Measurements from ENCODE around the gene IFT20.

IFT20 gene, protein sequence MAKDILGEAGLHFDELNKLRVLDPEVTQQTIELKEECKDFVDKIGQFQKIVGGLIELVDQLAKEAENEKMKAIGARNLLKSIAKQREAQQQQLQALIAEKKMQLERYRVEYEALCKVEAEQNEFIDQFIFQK

DNA sequence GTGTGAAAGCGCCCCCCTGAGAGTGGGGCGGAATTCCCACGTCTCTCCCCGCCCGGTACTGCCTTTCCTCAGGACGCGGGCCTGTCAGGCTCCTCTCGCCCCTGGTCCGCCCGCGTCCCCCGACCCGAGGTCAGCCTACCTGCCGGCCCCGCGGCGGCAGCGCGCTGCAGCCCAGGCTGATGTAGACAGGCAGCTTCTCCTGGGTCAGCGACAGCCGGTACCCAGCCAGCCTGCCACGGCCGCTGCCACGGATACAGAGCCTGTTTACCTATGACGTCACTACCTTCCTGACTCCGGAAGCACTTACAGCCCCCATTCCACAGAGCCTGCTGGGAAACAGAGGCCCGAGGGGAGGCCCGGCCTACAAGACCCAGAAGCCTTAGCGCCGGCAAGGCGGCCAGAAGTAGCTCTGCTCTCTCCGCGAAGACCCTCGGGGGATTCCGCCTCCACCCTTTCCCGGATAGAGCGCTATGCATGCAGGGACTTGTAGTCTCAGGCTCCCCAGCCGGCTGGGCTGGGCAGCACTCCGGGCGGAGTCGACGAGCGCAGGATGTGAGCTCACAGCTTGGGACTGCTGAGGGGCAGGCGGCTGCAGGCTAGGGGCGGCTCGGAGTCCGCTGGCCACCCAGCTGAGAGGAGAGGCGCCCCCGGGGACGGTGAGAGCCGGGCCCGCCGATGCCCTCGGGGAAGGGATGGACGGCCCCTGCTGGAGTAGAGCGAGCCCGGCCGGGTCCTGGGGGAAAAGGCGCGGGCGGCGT, at the start of gene IFT20, which contains the start of gene TNFAIP1:
TSS of gene IFT20 (minus strand) at position 272 of the 758 bp plus-strand sequence. CDS start 3,487 bp downstream, outside the sequence.
TSS of gene TNFAIP1 (plus strand) at position 561 of the 758 bp plus-strand sequence. CDS start 3,761 bp downstream, outside the sequence.
- peak; percentile 99 to 100 for DNase-seq

GRCh38 chr17:28385037-28385400, 49.7 kb upstream of the IFT20 start:
- DNase-seq: no peak

DNA sequence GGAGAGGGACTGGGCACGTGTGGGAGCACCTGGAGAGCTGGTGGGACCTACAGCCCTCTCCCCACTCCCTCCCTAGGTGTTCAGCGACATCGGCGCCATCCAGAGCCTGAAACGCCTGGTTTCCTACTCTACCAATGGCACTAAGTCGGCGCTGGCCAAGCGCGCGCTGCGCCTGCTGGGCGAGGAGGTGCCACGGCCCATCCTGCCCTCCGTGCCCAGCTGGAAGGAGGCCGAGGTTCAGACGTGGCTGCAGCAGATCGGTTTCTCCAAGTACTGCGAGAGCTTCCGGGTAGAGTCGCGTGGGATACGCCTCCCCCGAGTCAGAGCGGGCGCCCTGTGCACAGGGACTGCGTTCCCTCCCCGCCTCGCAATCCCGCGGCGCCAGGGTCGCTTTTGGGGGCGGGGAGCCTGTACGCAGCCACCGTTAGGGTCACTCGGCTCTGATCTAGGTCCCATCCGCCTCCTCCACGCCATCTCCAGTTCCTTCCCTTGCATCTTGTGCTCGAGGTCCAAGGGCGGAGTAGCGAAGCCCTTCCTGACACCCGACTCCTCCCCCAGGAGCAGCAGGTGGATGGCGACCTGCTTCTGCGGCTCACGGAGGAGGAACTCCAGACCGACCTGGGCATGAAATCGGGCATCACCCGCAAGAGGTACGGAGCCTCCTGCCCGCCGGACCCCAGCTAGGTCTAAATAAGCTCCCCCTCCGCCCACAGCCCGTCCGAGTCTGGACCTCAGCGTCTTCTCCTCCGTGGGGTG, 49.2 kb upstream of the IFT20 start:
- DNase-seq: peak; percentile 42 to 56

DNA sequence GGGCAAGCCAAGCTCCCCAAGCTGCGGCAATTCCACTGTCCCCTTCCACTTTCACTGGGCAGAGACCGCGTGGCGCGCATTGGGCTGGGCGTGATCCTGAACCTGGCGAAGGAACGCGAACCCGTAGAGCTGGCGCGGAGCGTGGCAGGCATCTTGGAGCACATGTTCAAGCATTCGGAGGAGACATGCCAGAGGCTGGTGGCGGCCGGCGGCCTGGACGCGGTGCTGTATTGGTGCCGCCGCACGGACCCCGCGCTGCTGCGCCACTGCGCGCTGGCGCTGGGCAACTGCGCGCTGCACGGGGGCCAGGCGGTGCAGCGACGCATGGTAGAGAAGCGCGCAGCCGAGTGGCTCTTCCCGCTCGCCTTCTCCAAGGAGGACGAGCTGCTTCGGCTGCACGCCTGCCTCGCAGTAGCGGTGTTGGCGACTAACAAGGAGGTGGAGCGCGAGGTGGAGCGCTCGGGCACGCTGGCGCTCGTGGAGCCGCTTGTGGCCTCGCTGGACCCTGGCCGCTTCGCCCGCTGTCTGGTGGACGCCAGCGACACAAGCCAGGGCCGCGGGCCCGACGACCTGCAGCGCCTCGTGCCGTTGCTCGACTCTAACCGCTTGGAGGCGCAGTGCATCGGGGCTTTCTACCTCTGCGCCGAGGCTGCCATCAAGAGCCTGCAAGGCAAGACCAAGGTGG, 46.0 kb upstream of the IFT20 start:
- DNase-seq: no peak

GRCh38 chr17:28379814-28380801, 44.8 kb upstream of the IFT20 start:
- no peak for DNase-seq

DNA sequence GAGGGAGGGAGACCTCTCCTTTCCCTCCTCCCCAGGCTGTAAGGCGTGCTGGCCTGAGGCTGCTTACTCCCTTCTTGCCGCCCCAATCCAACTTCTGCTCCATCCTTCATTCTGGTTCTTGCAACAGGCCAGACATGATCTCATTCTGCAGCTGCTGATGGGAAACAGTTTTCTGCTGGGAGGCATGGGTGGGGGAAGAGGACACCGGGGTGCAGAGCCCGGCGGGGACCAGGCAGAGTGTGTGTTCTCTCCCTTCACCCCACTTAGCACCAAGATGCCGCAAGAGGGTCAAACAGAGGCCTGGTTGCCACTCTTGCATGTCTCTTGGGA, 37.6 kb upstream of the IFT20 start:
- no peak for DNase-seq

- DNase-seq: no peak
Observed at GRCh38 chr17:28372203-28372944, 37.1 kb upstream of the IFT20 start.

DNA sequence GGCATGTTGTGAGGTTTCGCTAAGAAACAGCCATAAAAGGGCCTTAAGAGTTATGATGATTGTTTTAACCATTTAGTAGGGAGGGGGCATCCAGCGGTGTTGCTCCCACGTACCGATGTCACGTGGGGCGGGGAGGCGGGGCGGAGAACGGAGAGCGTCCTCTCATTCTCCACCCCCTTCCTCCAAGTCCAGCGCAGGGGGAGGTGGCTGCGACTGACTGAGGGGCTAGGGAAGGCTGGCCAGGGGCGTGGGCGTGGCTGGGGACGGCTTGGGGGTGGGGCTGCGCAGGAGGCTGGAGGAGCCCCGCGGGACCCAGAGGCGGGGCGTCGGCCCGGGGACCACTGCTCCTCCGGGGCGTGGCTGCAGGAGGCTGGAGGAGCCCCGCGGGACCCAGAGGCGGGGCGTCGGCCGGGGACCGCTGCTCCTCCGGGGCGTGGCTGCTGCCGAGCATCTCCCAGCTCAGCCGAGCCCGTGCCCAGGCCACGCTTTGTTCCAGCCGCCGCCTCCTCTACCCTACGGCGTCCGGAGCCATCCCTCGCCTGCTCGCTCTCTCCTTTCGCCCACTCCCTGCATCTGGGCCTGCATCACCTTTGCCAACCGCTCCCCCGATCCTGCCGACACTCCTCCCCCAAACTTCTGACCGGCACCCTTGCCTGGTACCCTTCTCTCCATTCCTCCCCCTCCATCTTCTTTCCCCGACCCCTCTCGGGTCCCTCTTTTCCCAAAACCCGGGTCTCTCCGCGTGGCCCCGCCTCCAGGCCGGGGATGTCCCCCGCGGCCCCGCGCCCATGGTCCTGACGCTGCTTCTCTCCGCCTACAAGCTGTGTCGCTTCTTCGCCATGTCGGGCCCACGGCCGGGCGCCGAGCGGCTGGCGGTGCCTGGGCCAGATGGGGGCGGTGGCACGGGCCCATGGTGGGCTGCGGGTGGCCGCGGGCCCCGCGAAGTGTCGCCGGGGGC, 36.3 kb upstream of the IFT20 start, which contains the start of gene SARM1:
TSS of gene SARM1 (plus strand) at position 450 of the 958 bp plus-strand sequence. CDS start at position 789, 339 bp downstream.
- peak; percentile 89 to 91 for DNase-seq

GRCh38 chr17:28370744-28371103, 35.5 kb upstream of the IFT20 start:
- no peak for DNase-seq

GRCh38 chr17:28370035-28370743, 34.9 kb upstream of the IFT20 start, which contains the start of gene VTN:
VTN (minus strand) TSS chr17:28370307; CDS start chr17:28370203, 104 bp downstream.
- DNase-seq: no peak

DNA sequence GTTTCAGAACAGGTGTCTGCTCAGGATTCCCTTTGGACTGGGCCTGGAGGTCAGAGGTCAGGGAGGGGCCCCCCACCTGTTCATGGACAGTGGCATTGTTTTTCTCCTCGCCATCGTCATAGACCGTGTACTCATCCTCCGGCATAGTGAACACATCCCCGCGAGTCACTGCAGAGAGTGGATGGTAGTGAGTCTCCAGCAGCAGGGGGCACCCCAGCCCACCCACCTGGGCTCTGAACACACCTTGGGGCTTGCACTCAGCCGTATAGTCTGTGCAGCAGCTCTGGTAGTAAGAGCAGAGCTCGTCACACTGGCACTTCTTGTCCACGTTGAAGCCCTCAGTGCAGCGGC, 34.4 kb upstream of the IFT20 start:
- no peak for DNase-seq

GRCh38 chr17:28368915-28369683, 33.8 kb upstream of the IFT20 start:
- no peak for DNase-seq

DNA sequence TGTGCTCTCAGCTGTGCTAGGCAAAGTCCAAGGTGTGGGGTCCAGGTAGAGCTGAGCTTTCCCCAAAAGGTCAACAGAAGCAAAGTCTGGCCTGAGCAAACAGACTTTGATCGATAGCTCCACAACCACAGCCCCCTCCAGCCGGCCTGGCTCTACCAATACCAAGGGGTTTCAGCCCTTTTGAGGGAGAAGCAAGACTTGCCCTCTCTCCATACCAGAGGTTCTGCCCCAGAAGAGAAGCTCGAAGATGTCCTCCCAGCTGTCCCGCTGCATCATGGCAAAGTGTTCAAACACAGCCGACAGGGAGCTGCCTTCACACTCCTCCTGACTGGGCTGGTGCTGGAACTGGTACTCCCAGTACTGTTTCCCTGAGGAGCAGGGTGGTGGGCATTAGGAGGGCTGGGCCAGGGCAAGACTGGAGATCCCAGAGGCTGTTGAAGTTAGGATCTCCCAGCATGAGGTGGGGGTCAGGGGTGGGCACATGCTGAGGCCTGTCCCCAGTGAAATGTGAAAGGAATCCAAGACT, 33.1 kb upstream of the IFT20 start:
- DNase-seq: no peak

DNA sequence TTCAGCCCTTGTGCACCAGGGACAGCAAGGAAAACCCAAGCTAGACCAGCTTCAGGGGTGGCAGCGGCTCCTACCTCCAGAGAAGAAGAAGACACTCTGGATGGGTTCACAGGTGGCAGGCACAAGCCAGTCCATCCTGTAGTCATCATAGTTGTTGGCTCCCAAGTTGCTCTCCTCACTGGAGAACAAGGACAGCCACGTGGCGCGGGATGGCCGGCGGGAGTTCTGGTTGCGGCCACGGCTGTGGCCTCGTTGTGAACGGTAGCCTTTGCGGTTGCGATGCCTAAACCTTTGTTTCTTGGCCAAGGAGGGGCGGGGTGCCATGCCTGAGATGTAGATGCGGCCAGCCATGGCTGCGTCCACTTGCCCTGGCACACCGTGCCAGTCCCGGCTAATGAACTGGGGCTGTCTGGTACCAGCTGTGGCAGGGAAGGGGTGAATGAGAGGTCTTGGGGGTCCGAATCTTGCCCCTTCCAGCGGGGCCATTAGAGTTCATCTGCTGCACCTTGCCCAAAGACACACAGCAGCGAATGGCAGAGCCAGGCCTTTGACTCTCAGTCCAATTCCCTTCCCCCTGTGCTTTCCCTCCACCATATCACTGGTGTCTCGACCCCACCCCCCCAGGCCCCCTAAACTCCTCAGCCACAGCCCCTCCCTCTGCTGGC, 32.5 kb upstream of the IFT20 start:
- DNase-seq: no peak

DNA sequence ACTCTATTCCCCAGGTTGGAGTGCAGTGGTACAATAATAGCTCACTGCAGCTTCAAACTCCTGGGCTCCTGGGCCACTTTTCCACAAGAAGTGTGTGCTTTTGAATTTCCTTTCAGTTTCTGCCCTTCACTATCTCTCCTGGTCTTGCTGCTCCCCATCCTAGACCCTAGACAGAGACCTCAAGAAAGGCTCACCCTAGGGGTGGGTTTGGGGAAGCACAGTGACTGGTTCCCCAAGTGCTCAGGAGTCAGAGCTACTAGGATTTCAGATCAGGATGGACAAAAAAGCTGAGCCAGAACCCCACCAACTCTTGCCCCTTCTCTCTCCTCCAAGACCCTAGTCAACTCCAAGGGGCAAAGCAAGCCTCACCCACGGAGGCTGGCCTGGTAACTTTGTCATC, 31.3 kb upstream of the IFT20 start:
- no peak for DNase-seq

GRCh38 chr17:28365487-28365886, 30.2 kb upstream of the IFT20 start:
- no peak for DNase-seq

GRCh38 chr17:28364665-28365363, 29.5 kb upstream of the IFT20 start, which contains the start of gene SEBOX:
SEBOX (minus strand) TSS chr17:28365199; CDS start chr17:28365151, 48 bp downstream.
- DNase-seq: no peak
